Endodermal cell (in vitro differentiated cells): ENCODE results near the gene HOXC9. TPM values are rescaled to one million over a fixed set of nuclear protein-coding genes. Genes with fewer than 3 reads are reported as not detected.

Source experiments
- DNase-seq: peaks from one replicate; pipeline ENCODE4 v3.0.0-alpha.2; 2017
- H3K27ac ChIP-seq: 2 replicates; pipeline ENCODE4 v1.5.1; 2013; ENCODE audit warnings: mild to moderate bottlenecking, low read depth, low read length, moderate library complexity
- H3K27me3 ChIP-seq: 2 replicates; pipeline ENCODE4 v1.6.1; 2013; ENCODE audit warnings: mild to moderate bottlenecking, low read length, moderate library complexity; ENCODE audit not compliant: insufficient read depth, control insufficient read depth, poor library complexity, severe bottlenecking
- H3K36me3 ChIP-seq: 2 replicates; pipeline ENCODE4 v1.7.0; 2013; ENCODE audit warnings: mild to moderate bottlenecking, low read length, moderate library complexity; ENCODE audit not compliant: control insufficient read depth, insufficient read depth
- H3K4me1 ChIP-seq: one replicate; pipeline ENCODE4 v1.7.0; 2013; ENCODE audit warnings: low read length; ENCODE audit not compliant: control insufficient read depth, insufficient read depth
- H3K4me3 ChIP-seq: 2 replicates; pipeline ENCODE4 v1.5.1; 2013; ENCODE audit warnings: mild to moderate bottlenecking, low read length, moderate library complexity
- H3K9ac ChIP-seq: 2 replicates; pipeline ENCODE4 v1.6.1; 2013; ENCODE audit warnings: mild to moderate bottlenecking, low read length, moderate library complexity; ENCODE audit not compliant: poor library complexity, severe bottlenecking; ENCODE audit errors: extremely low read depth
- H3K9me3 ChIP-seq: 2 replicates; pipeline ENCODE4 v1.6.1; 2013; ENCODE audit warnings: mild to moderate bottlenecking, low read length, moderate library complexity; ENCODE audit not compliant: control insufficient read depth
- H3K27ac Mint-ChIP-seq: 2 replicates; pipeline ENCODE4 v1.8.0; 2020; ENCODE audit warnings: mixed read lengths
- H3K27me3 Mint-ChIP-seq: 2 replicates; pipeline ENCODE4 v1.8.0; 2021; ENCODE audit warnings: mild to moderate bottlenecking, mixed read lengths; ENCODE audit not compliant: insufficient read depth
- H3K36me3 Mint-ChIP-seq: 2 replicates; pipeline ENCODE4 v1.8.0; 2020; ENCODE audit warnings: low read depth, mixed read lengths
- H3K4me1 Mint-ChIP-seq: 2 replicates; pipeline ENCODE4 v1.8.0; 2020; ENCODE audit warnings: mixed read lengths
- H3K4me3 Mint-ChIP-seq: 2 replicates; pipeline ENCODE4 v1.8.0; 2020; ENCODE audit warnings: mild to moderate bottlenecking, moderate library complexity, mixed read lengths
- H3K9me3 Mint-ChIP-seq: 2 replicates; pipeline ENCODE4 v1.8.0; 2020; ENCODE audit warnings: mild to moderate bottlenecking, mixed read lengths
- WGBS, 2 experiments: methylation state at CpG; one replicate each; pipeline versions ENCODE4 v1.1.5 to v1.1.7; 2013; ENCODE audit warnings: missing lambda C conversion rate in 2 of 2, mixed read lengths in 1 of 2; ENCODE audit not compliant: insufficient coverage in 1 of 2, insufficient read length in 1 of 2; 5-methylcytosine and 5-hydroxymethylcytosine counted together
- total RNA-seq, 2 donors: library from RNA; stranded (reverse); fragmentation: NEBNext Ultra II Directional in 1 of 2; extraction: Animal tissue kit (Norgen Biotek cat#: 25700) in 1 of 2; gene quantifications; 2 replicates in 1 of 2; 3 replicates in 1 of 2; pipeline ENCODE4 v1.2.1, GENCODE V29; 2021
- TF ChIP-seq, protein P1 (sequence below): fragments of 200-600 bp; sonication (generic); conservative IDR thresholded peaks from 2 replicates; pipeline ENCODE4 v1.5.0; 2021; ENCODE audit warnings: antibody characterized with exemption, mild to moderate bottlenecking

HOXC9 gene
- total RNA-seq, 2 donors from 2014 or later = not detected

DNA sequence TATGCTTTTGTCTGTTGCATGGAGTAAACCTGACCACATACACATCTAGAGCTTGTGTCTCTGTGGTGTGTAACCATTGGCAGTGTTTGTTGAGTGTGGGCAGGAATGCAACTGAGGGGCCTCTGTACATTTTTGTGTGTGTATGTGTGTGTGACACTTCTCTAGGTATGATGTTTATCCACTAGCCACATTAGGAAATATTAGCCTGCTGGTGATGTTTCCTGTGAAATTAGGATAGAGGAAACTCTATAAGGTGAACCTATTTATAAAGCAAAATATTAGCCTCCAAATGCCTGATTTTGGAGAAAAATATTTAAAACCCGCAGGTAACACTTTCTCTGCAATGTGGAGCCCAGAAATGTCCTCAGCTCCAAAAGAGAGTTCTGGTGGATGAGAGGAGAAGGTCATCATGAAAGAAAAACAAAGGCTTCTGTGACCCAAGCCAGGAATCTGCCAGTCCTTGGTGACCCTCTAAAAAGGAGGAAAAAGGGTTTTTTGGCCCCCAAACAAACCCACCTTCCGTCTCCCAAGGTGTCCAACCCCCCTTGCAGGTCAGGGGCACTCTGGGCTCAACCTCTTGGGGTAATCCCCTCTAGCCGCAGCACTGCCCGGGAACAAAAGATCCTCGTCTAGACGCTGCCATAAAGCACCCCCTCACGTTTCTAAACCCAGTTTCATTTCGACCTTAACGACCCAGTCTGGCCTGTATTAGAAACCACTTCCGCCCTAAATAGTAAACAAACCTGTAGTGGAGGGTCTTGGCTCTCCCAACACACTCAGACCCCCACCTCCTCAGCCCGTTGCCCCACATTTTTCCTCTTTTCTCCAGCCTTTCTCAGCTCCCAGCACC lies 22.1 kb upstream of the HOXC9 start:
- no peak overlapping the region for H3K27ac Mint-ChIP-seq
- peaks cover 7% of the 10 kb centered on the region for H3K9me3 ChIP-seq
- H3K27me3 Mint-ChIP-seq = peaks cover 100% of the 10 kb centered on the region
- H3K36me3 ChIP-seq = no peaks in the 10 kb centered on the region
- peaks cover 15% of the 10 kb centered on the region for H3K4me1 Mint-ChIP-seq
- H3K4me1 ChIP-seq = no peaks in the 10 kb centered on the region
- H3K27me3 ChIP-seq = peaks cover 100% of the 10 kb centered on the region
- DNase-seq = no peak
- no peaks in the 10 kb centered on the region for H3K36me3 Mint-ChIP-seq
- no peak overlapping the region for H3K9ac ChIP-seq
- no peak overlapping the region for H3K4me3 ChIP-seq
- TF ChIP-seq, protein P1, sequence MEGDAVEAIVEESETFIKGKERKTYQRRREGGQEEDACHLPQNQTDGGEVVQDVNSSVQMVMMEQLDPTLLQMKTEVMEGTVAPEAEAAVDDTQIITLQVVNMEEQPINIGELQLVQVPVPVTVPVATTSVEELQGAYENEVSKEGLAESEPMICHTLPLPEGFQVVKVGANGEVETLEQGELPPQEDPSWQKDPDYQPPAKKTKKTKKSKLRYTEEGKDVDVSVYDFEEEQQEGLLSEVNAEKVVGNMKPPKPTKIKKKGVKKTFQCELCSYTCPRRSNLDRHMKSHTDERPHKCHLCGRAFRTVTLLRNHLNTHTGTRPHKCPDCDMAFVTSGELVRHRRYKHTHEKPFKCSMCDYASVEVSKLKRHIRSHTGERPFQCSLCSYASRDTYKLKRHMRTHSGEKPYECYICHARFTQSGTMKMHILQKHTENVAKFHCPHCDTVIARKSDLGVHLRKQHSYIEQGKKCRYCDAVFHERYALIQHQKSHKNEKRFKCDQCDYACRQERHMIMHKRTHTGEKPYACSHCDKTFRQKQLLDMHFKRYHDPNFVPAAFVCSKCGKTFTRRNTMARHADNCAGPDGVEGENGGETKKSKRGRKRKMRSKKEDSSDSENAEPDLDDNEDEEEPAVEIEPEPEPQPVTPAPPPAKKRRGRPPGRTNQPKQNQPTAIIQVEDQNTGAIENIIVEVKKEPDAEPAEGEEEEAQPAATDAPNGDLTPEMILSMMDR = no peak
- WGBS, 2 experiments = 17 to 22% methylated on average over 3 to 11 of the region's 11 CpGs
- H3K9me3 Mint-ChIP-seq = peaks cover 15% of the 10 kb centered on the region
- no peak overlapping the region for H3K27ac ChIP-seq
- no peak overlapping the region for H3K4me3 Mint-ChIP-seq

GRCh38 chr12:53978477-53979356 lies 21.2 kb upstream of the HOXC9 start:
- H3K27ac ChIP-seq = no peak overlapping the region

More at GRCh38 chr12:53978477-53979356, 21.2 kb upstream of the HOXC9 start:
- H3K4me1 Mint-ChIP-seq = peaks cover 9% of the 10 kb centered on the region
- peaks cover 14% of the 10 kb centered on the region for H3K9me3 Mint-ChIP-seq
- H3K9ac ChIP-seq = no peak overlapping the region
- no peak overlapping the region for H3K27ac Mint-ChIP-seq
- H3K4me3 Mint-ChIP-seq = no peak overlapping the region
- WGBS, 2 experiments = 26 to 29% methylated on average over 7 to 14 of the region's 15 CpGs
- peaks cover 100% of the 10 kb centered on the region for H3K27me3 ChIP-seq
- H3K36me3 Mint-ChIP-seq = no peaks in the 10 kb centered on the region
- DNase-seq = no peak
- peaks cover 100% of the 10 kb centered on the region for H3K27me3 Mint-ChIP-seq
- H3K36me3 ChIP-seq = no peaks in the 10 kb centered on the region
- peaks cover 7% of the 10 kb centered on the region for H3K9me3 ChIP-seq
- H3K4me1 ChIP-seq = no peaks in the 10 kb centered on the region
- TF ChIP-seq, protein P1 = no peak
- H3K4me3 ChIP-seq = no peak overlapping the region
